Measurements from ENCODE around the gene RAPGEF4.
"Not testable (repeated sequence)": the region's sequence is repeated elsewhere in the genome, so short reads cannot be mapped to it uniquely, and the experiment has no call there.

RAPGEF4 gene

GRCh38 chr2:173092844-173093402 is 357.3 kb downstream of the RAPGEF4 start:
- Histone ChIP-seq H3K9me3 (no peaks in the 10 kb centered on the region), H3K27me3 (no peaks in the 10 kb centered on the region), H3K4me3 (ENCODE audit: low read depth in 1 of 2, low read length in 1 of 2) (no peak overlapping the region), H3K27ac (no peak overlapping the region), H3K4me1 (ENCODE audit: control insufficient read depth in 1 of 2, insufficient read depth in 1 of 2, low read depth in 1 of 2, low read length in 1 of 2) (no peaks in the 10 kb centered on the region), H3K36me3 (no peaks in the 10 kb centered on the region)
- no peak for TF ChIP-seq CTCF (IDR thresholded peaks at IDR 0.05)

DNA sequence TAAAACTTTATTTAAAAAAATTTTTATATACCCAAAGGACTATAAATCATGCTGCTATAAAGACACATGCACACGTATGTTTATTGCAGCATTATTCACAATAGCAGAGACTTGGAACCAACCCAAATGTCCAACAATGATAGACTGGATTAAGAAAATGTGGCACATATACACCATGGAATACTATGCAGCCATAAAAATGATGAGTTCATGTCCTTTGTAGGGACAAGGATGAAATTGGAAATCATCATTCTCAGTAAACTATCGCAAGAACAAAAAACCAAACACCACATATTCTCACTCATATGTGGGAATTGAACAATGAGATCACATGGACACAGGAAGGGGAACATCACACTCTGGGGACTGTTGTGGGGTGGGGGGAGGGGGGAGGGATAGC is 358.0 kb downstream of the RAPGEF4 start:
- not testable (repeated sequence) for H3K4me3 ChIP-seq (ENCODE audit: low read depth in 1 of 2, low read length in 1 of 2); H3K9me3 ChIP-seq; H3K36me3 ChIP-seq; H3K27ac ChIP-seq; H3K4me1 ChIP-seq (ENCODE audit: control insufficient read depth in 1 of 2, insufficient read depth in 1 of 2, low read depth in 1 of 2, low read length in 1 of 2); H3K27me3 ChIP-seq

GRCh38 chr2:173094731-173095130 is 359.1 kb downstream of the RAPGEF4 start:
- no peak overlapping the region for H3K27ac ChIP-seq
- no peaks in the 10 kb centered on the region for H3K27me3 ChIP-seq
- no peak for TF ChIP-seq CTCF (IDR thresholded peaks at IDR 0.05)
- no peaks in the 10 kb centered on the region for H3K4me1 ChIP-seq (ENCODE audit: control insufficient read depth in 1 of 2, insufficient read depth in 1 of 2, low read depth in 1 of 2, low read length in 1 of 2)
- H3K9me3 ChIP-seq, result no peaks in the 10 kb centered on the region
- no peaks in the 10 kb centered on the region for H3K36me3 ChIP-seq
- no peak overlapping the region for H3K4me3 ChIP-seq (ENCODE audit: low read depth in 1 of 2, low read length in 1 of 2)

- TF ChIP-seq CTCF (IDR thresholded peaks at IDR 0.05), result no peak
- H3K36me3 ChIP-seq, result no peaks in the 10 kb centered on the region
These were observed 359.7 kb downstream of the RAPGEF4 start for GRCh38 chr2:173095356-173095755.

DNA sequence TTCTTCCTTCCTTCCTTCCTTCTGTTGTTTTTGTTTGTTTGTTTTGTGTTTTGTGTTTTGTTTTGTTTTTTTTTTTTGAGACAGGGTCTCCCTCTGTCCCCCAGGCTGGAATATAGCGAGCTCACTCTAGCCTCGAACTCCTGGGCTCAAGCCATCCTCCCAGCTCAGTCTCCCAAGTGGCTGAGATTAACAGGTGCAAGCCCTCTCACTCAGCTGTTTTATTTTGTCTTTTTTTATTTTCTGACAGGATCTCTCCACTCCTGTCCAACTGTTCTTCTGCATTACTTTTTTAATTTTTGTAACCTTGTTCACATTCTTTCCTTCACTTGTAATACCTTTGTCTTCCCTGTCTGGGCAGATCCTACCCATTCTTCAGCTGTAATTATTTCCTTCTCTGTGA is 363.6 kb downstream of the RAPGEF4 start:
- Histone ChIP-seq H3K4me1 (ENCODE audit: control insufficient read depth in 1 of 2, insufficient read depth in 1 of 2, low read depth in 1 of 2, low read length in 1 of 2) (no peaks in the 10 kb centered on the region), H3K9me3 (no peaks in the 10 kb centered on the region), H3K36me3 (no peaks in the 10 kb centered on the region), H3K27me3 (no peaks in the 10 kb centered on the region), H3K27ac (no peak overlapping the region), H3K4me3 (ENCODE audit: low read depth in 1 of 2, low read length in 1 of 2) (no peak overlapping the region)
- no peak for TF ChIP-seq CTCF (IDR thresholded peaks at IDR 0.05)

More at GRCh38 chr2:173095356-173095755, 359.7 kb downstream of the RAPGEF4 start:
- no peaks in the 10 kb centered on the region for H3K27me3 ChIP-seq
- no peak overlapping the region for H3K4me3 ChIP-seq (ENCODE audit: low read depth in 1 of 2, low read length in 1 of 2)
- H3K9me3 ChIP-seq, result no peaks in the 10 kb centered on the region
- H3K4me1 ChIP-seq (ENCODE audit: control insufficient read depth in 1 of 2, insufficient read depth in 1 of 2, low read depth in 1 of 2, low read length in 1 of 2), result no peaks in the 10 kb centered on the region
- H3K27ac ChIP-seq, result no peak overlapping the region

DNA sequence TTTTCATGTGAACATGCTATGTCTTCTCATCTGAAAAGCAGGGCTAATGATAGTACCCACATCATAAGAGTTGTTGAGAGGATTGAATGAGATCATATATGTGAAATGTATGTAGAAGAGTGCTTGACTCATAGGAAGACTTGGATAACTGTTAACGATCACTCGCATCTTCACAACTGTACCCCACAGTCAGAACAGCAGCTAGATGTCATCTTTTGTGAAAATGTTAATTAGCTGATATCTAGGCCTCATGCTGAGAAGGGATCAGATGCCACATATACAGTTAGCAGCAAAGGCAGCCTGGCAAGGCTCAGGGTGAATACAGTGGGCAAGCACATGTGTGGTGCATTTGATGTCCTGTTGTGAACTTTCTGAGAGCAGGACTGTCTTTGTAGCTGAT is 364.2 kb downstream of the RAPGEF4 start:
- H3K27me3 ChIP-seq, result no peaks in the 10 kb centered on the region
- H3K9me3 ChIP-seq, result no peaks in the 10 kb centered on the region
- TF ChIP-seq CTCF (IDR thresholded peaks at IDR 0.05), result no peak
- no peak overlapping the region for H3K4me3 ChIP-seq (ENCODE audit: low read depth in 1 of 2, low read length in 1 of 2)
- H3K27ac ChIP-seq, result no peak overlapping the region
- H3K36me3 ChIP-seq, result no peaks in the 10 kb centered on the region
- no peaks in the 10 kb centered on the region for H3K4me1 ChIP-seq (ENCODE audit: control insufficient read depth in 1 of 2, insufficient read depth in 1 of 2, low read depth in 1 of 2, low read length in 1 of 2)
